Kidney epithelial cell (primary cell): ENCODE results near the gene VPS29. TPM values are rescaled to one million over a fixed set of nuclear protein-coding genes. Genes with fewer than 3 reads are reported as not detected.
A peak's percentile ranks its signal among the peaks of the same experiment; 100 is the strongest.

Experiments
- DNase-seq: peaks from one replicate; pipeline ENCODE4 v3.0.0-alpha.2; 2010; ENCODE audit warnings: low read depth
- H3K27me3 ChIP-seq: 2 replicates; pipeline ENCODE4 v1.6.0; 2011; ENCODE audit warnings: low read length; ENCODE audit not compliant: control insufficient read depth, insufficient read depth
- H3K36me3 ChIP-seq: 2 replicates; pipeline ENCODE4 v1.5.1; 2011; ENCODE audit warnings: low read length; ENCODE audit not compliant: control insufficient read depth, insufficient read depth
- H3K4me3 ChIP-seq: 2 replicates; pipeline ENCODE4 v1.5.1; 2011; ENCODE audit warnings: low read depth, mild to moderate bottlenecking, control low read depth, low read length
- total RNA-seq: library from RNA; depleted of rRNA; stranded (reverse); fragments of >200 nt; gene quantifications from 2 replicates; pipeline ENCODE4 v1.2.3, GENCODE V29; 2015
- TF ChIP-seq, protein P1 (sequence below): IDR thresholded peaks from 2 replicates; pipeline ENCODE4 v1.5.1; 2011; ENCODE audit warnings: mild to moderate bottlenecking, moderate library complexity, low read length, control low read depth, inconsistent platforms; ENCODE audit not compliant: insufficient read depth, poor library complexity, severe bottlenecking

Gene VPS29
- 75.4 and 93.7 TPM in 2 replicates for total RNA-seq

DNA sequence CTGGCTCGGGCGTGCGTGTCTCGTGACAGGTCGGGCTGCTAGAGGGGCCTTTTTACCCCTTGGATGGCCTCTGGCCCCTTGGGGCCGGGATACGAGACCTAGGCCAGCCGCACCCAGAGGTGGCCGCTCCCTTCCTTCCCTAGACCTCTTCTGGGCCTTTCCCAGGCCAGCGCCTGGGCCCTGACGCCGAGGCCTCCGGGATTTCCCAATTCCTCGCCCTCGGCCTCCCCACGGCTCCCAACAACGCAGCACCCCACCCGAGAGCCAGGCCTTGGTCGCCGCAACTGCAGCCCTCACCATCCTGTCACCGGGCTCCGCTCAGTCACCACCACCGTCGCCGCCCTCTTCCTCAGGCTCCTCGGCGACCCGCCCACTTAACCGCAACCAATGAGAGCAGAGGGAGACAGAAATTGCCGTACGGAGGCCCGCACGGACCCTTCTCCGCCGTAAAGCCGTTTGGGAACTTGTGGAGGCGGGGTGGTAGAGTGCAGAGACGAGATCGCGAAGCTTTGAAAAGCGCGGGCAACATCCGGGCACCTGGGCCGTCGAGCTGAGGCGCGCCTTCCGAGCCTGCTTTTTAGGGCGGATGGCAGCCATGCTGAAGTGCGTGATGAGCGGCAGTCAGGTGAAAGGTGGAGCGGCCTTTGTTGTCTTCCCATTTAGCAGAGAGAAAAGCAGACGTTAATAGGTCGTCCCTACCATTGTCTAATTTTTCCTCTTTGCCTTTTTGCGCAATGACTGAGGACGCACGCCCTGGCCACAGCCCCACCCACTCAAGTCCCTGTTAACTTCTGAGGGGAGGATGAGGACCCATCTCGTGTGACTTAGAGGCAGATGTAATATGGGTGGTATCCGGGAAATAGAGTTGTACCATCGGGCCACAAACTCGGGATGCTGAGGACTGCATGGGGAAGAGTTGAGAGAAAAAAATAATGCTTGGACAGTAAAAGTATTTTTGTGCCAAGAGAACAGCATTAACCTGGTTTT lies at the start of gene VPS29, which contains the start of gene RAD9B:
VPS29 (minus strand) TSS at position 360 of the 987 bp plus-strand sequence; CDS start at position 300, 60 bp downstream.
RAD9B (plus strand) TSS at position 580 of the 987 bp plus-strand sequence; CDS start at position 587, 7 bp downstream.
- DNase-seq, result peak; percentile 96
- H3K27me3 ChIP-seq, result no peaks in the 10 kb centered on the region
- peak within 1 kb of the TSS; percentile 84 for H3K4me3 ChIP-seq
- H3K36me3 ChIP-seq, result no peaks in the 10 kb centered on the region
- TF ChIP-seq, protein P1, sequence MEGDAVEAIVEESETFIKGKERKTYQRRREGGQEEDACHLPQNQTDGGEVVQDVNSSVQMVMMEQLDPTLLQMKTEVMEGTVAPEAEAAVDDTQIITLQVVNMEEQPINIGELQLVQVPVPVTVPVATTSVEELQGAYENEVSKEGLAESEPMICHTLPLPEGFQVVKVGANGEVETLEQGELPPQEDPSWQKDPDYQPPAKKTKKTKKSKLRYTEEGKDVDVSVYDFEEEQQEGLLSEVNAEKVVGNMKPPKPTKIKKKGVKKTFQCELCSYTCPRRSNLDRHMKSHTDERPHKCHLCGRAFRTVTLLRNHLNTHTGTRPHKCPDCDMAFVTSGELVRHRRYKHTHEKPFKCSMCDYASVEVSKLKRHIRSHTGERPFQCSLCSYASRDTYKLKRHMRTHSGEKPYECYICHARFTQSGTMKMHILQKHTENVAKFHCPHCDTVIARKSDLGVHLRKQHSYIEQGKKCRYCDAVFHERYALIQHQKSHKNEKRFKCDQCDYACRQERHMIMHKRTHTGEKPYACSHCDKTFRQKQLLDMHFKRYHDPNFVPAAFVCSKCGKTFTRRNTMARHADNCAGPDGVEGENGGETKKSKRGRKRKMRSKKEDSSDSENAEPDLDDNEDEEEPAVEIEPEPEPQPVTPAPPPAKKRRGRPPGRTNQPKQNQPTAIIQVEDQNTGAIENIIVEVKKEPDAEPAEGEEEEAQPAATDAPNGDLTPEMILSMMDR, result no peak

DNA sequence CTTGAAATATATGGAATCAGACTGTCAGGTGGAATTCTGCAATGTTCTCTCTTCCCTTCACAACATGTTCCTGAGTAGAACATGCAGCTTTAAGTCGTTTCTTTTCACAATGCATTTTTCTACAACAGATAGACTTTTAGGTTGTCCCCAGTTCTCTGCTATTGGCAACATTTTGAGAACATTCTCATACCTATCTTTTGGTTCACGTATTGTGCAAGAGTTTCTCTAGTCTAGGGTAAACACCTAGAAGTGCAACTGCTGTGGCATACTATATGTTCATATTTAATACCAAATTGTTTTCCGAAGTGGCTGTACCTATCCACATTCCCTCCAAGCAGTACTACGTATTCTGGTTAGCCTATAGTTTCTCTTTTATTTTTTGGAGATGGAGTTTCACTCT lies 49.1 kb upstream of the VPS29 start:
- TF ChIP-seq, protein P1, result no peak
- peaks cover 1% of the 10 kb centered on the region for H3K36me3 ChIP-seq
- no peak overlapping the region for H3K4me3 ChIP-seq
- DNase-seq, result no peak
- H3K27me3 ChIP-seq, result no peaks in the 10 kb centered on the region

DNA sequence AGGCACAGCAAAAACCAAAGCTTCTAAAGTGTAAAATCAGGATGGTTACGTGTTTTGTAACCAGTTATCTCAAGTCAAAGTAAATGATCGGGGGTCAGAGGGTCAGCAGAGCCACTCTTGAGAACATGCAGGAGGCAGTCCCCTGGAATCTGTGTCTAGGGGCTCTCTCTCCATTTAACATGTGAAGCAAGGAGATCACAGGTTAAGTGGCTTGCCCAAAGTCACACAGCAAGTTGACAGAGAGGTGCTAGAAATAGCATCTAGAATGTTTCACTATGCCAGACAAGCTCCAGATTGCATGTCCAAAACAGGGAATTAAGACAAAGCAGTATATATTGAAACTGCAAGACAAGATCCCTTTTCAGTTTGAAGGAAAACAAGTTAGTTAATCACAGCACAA lies 47.8 kb upstream of the VPS29 start:
- DNase-seq, result no peak
- peaks cover 1% of the 10 kb centered on the region for H3K36me3 ChIP-seq
- no peaks in the 10 kb centered on the region for H3K27me3 ChIP-seq
- no peak overlapping the region for H3K4me3 ChIP-seq
- TF ChIP-seq, protein P1, result no peak

DNA sequence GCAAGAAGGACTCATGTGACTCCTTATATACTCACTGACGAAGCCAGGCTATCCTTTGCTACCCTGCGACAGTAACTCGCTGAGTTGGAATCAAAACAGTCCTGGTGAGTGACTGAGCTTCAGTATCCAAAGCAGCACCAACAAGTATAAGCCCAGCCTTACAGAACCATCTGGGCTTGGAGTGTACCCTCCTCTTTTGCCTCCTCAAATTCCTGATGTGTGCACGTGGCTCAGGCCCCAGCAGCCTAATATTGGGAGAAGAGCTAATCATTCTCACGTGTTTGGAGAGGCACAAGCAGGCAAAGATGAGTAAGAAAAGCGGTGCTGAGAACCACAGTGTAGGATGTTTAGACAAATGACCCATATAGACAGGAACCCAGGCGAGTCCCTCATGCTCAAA lies 46.8 kb upstream of the VPS29 start:
- Histone ChIP-seq H3K4me3 (no peak overlapping the region), H3K36me3 (peaks cover 1% of the 10 kb centered on the region), H3K27me3 (no peaks in the 10 kb centered on the region)
- TF ChIP-seq, protein P1, result no peak
- DNase-seq, result no peak

DNA sequence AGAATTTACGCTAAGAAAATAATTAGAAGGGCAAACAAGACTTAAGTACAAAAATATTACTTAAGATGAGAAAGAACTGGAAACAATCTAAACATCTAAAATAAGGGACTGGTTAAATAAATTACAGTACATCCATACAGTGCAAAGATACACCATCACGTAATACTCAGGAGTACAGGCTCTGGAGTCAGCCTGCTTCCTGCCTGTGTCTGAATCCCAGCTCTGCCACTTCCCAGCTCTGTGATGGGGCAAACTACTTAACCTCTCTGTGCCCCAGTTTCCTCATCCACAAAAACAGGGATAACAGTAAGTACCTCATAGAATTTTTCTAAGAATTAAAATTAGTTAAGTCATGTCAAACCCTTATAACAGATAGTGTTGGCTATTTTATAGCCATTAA lies 45.2 kb upstream of the VPS29 start:
- TF ChIP-seq, protein P1, result no peak
- no peak for DNase-seq
- Histone ChIP-seq H3K27me3 (no peaks in the 10 kb centered on the region), H3K36me3 (peaks cover 1% of the 10 kb centered on the region), H3K4me3 (no peak overlapping the region)
